Amygdala (tissue), 56 donors: ENCODE data around the gene FOXJ3.
A peak's percentile ranks its signal among the peaks of the same experiment; 100 is the strongest.

ENCODE experiments used
- DNase-seq, 56 donors: peaks; one replicate each; lab custom pipeline; 2025; lab: John Stamatoyannopoulos, UW

The FOXJ3 gene

GRCh38 chr1:42130061-42130660 is 204.9 kb downstream of the FOXJ3 start:
- no peak for DNase-seq

GRCh38 chr1:42128964-42129363 is 206.1 kb downstream of the FOXJ3 start:
- peak in 3 of 56 donors; percentile 12 to 36 (median 25) for DNase-seq

GRCh38 chr1:42128499-42128898 is 206.5 kb downstream of the FOXJ3 start:
- DNase-seq: no peak

GRCh38 chr1:42127767-42128166 is 207.3 kb downstream of the FOXJ3 start:
- DNase-seq: no peak
